IPS-15b (cell line): ENCODE measurements around the gene OR10G6.

Experiments used
- H3K27me3 ChIP-seq: one replicate; pipeline ENCODE4 v1.6.1; 2013; ENCODE audit warnings: low read length; ENCODE audit not compliant: control insufficient read depth, insufficient read depth
- H3K36me3 ChIP-seq: one replicate; pipeline ENCODE4 v1.6.1; 2013; ENCODE audit warnings: low read length; ENCODE audit not compliant: control insufficient read depth, insufficient read depth
- H3K4me1 ChIP-seq: one replicate; pipeline ENCODE4 v1.6.1; 2013; ENCODE audit warnings: mild to moderate bottlenecking, low read length; ENCODE audit not compliant: control insufficient read depth, insufficient read depth
- H3K4me3 ChIP-seq: one replicate; pipeline ENCODE4 v1.5.1; 2013; ENCODE audit warnings: low read depth, low read length
- H3K9ac ChIP-seq: one replicate; pipeline ENCODE4 v1.6.1; 2013; ENCODE audit warnings: low read depth, mild to moderate bottlenecking, low read length
- H3K9me3 ChIP-seq: one replicate; pipeline ENCODE4 v1.6.1; 2013; ENCODE audit warnings: mild to moderate bottlenecking, low read length; ENCODE audit not compliant: control insufficient read depth, insufficient read depth

OR10G6 gene

DNA sequence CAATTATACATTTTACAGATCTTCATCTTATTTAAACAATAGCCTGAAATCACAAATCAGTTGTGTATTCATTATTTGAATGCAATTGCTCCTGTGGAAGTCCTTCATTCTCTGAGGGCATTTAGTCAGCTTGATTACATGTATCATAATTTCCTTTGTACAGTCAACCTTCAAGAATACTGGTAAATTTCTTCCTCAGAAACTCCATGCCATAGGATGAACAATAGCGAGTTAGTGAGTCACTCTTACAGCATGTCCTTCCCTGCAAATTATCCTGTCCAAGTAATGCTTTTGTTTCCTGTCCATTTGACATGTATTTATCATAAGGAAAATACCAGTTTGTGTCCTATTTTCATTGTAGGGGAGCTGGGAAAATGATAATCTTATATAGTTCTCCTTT, 21.1 kb downstream of the OR10G6 start:
- Histone ChIP-seq H3K27me3 (no peaks in the 10 kb centered on the region), H3K36me3 (no peaks in the 10 kb centered on the region), H3K4me1 (no peaks in the 10 kb centered on the region), H3K9ac (no peak overlapping the region), H3K4me3 (no peak overlapping the region), H3K9me3 (no peaks in the 10 kb centered on the region)

DNA sequence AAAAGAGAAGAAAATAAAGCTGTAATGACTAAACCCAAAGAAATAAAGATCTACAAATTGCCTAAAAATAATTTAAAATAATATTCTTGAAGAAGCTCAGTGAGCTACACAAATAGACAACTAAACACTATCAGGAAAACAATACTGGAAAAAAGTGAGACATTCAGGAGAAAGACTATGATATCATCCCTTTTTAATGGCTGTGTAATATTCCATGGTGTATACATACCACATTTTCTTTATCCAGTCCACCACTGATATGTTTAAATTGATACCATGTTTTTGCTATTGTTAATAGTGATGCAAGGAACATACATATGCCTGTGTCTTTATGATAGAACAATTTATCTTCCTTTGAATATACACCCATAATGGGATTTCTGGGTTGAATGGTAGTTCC, 38.2 kb downstream of the OR10G6 start:
- H3K4me3 ChIP-seq, result no peak overlapping the region
- H3K36me3 ChIP-seq, result no peaks in the 10 kb centered on the region
- H3K9me3 ChIP-seq, result no peaks in the 10 kb centered on the region
- H3K4me1 ChIP-seq, result no peaks in the 10 kb centered on the region
- no peak overlapping the region for H3K9ac ChIP-seq
- H3K27me3 ChIP-seq, result no peaks in the 10 kb centered on the region

DNA sequence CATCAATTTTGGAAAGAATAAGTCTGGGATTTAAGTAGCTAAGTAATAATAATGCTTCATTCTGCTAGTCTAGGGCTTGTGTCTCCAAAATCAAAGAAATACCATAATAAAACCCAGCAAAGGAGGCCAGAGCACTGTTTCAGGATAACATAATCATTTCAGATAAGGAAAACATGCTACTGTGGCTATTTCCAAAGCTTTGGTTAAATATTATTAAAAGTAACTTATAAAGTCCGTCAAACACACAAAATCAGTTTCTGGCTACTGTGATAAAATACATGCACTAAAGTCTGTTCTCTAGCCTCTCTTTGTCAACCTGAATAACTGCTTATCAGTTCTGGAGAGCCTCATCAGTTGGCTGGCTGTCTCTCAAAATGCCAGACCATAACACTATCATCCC, 49.8 kb downstream of the OR10G6 start:
- Histone ChIP-seq H3K4me1 (no peaks in the 10 kb centered on the region), H3K4me3 (no peak overlapping the region), H3K27me3 (no peaks in the 10 kb centered on the region), H3K36me3 (no peaks in the 10 kb centered on the region), H3K9ac (no peak overlapping the region), H3K9me3 (no peaks in the 10 kb centered on the region)
